Endothelial cell of umbilical vein (primary cell): Measurements from ENCODE around the gene ZNF57. TPM values are rescaled to one million over a fixed set of nuclear protein-coding genes. Genes with fewer than 3 reads are reported as not detected.

Source experiments
- BruUV-seq: library from RNA; stranded (reverse); fragments of 400-500 nt; replicated peaks from 2 replicates; lab custom pipeline; 2021; lab: Mats Ljungman, UMichigan
- CTCF ChIA-PET: fragments of 300-600, 350-600 bp; sonication (Branson Sonifier 250); formaldehyde crosslinking; loops from one replicate; lab custom pipeline; 2021; ENCODE audit warnings: antibody characterized with exemption, inconsistent platforms; lab: Charles Lee
- POLR2A ChIA-PET: fragments of 300-600, 350-600 bp; sonication (Branson Sonifier 250); formaldehyde crosslinking; loops from one replicate; lab custom pipeline; 2021; ENCODE audit warnings: antibody characterized with exemption, inconsistent platforms; lab: Charles Lee
- DNase-seq: peaks from one replicate; pipeline ENCODE4 v3.0.0-alpha.2; 2011; ENCODE audit warnings: low read depth, low spot score
- FAIRE-seq: peaks from 2 replicates; lab custom pipeline; 2011; peaks lifted over from hg19 to GRCh38; lab: Jason Lieb, UNC
- H2AFZ ChIP-seq: 2 replicates; pipeline ENCODE4 v1.6.0; 2012; ENCODE audit warnings: low read depth, low read length, control low read depth, inconsistent platforms
- H3K27ac ChIP-seq: 2 replicates; pipeline ENCODE4 v1.5.1; 2011; ENCODE audit warnings: low read depth, mild to moderate bottlenecking, control low read depth, low read length, moderate library complexity; ENCODE audit not compliant: insufficient read depth
- H3K27me3 ChIP-seq, 2 experiments: 2 replicates each; pipeline versions ENCODE4 v1.6.0 to v1.6.1; 2011; ENCODE audit warnings: low read length in 2 of 2, mixed read lengths in 1 of 2; ENCODE audit not compliant: control insufficient read depth in 2 of 2, insufficient read depth in 2 of 2
- H3K36me3 ChIP-seq, 2 experiments: 2 replicates in 1 of 2; 3 replicates in 1 of 2; pipeline ENCODE4 v1.5.1; 2011; ENCODE audit warnings: low read length in 2 of 2, mild to moderate bottlenecking in 1 of 2, moderate library complexity in 1 of 2; ENCODE audit not compliant: control insufficient read depth in 2 of 2, insufficient read depth in 2 of 2; ENCODE audit errors: extremely low read depth in 1 of 2
- H3K4me1 ChIP-seq: 3 replicates; pipeline ENCODE4 v1.5.1; 2011; ENCODE audit warnings: mild to moderate bottlenecking, low read length; ENCODE audit not compliant: control insufficient read depth, insufficient read depth; ENCODE audit errors: extremely low read depth
- H3K4me2 ChIP-seq: 2 replicates; pipeline ENCODE4 v1.6.1; 2011; ENCODE audit warnings: low read length, control low read depth, mixed read lengths; ENCODE audit not compliant: insufficient read depth
- H3K4me3 ChIP-seq, 3 experiments: fragments of 200-600 bp in 1 of 3; sonication (generic), shearing (Covaris generic) in 1 of 3; replicated peaks in 1 of 3; 2 replicates each; pipeline ENCODE4 v1.5.1; 2011 to 2016; ENCODE audit warnings: control low read depth in 3 of 3, low read length in 3 of 3, mild to moderate bottlenecking in 2 of 3, inconsistent platforms in 1 of 3, low read depth in 1 of 3, moderate library complexity in 1 of 3; ENCODE audit not compliant: insufficient read depth in 1 of 3
- H3K79me2 ChIP-seq: 2 replicates; pipeline ENCODE4 v1.6.0; 2012; ENCODE audit warnings: low read length, inconsistent platforms; ENCODE audit not compliant: control insufficient read depth, insufficient read depth
- H3K9ac ChIP-seq: replicated peaks from 2 replicates; pipeline ENCODE3; 2011; ENCODE audit warnings: low read length, control low read depth; ENCODE audit not compliant: insufficient read depth; ENCODE audit errors: extremely low read depth
- H3K9me1 ChIP-seq: replicated peaks from 3 replicates; pipeline ENCODE4 v1.6.0; 2011; ENCODE audit warnings: mild to moderate bottlenecking, low read length; ENCODE audit not compliant: control insufficient read depth, insufficient read depth; ENCODE audit errors: extremely low read depth
- H3K9me3 ChIP-seq: replicated peaks from 2 replicates; pipeline ENCODE4 v1.5.1; 2012; ENCODE audit warnings: low read length, inconsistent platforms; ENCODE audit not compliant: control insufficient read depth, insufficient read depth
- H4K20me1 ChIP-seq: replicated peaks from 2 replicates; pipeline ENCODE3; 2011; ENCODE audit warnings: mild to moderate bottlenecking, low read length; ENCODE audit not compliant: control insufficient read depth, insufficient read depth; ENCODE audit errors: extremely low read depth
- CTCF ChIP-seq, 2 donors: IDR thresholded peaks; 1 replicate in 1 of 2; 2 replicates in 1 of 2; pipeline ENCODE4 v1.5.1; 2011; ENCODE audit warnings: low read length in 2 of 2, mild to moderate bottlenecking in 2 of 2, moderate library complexity in 2 of 2, control low read depth in 1 of 2, inconsistent platforms in 1 of 2, low read depth in 1 of 2; ENCODE audit not compliant: insufficient read depth in 1 of 2; ENCODE audit errors: extremely low read depth in 1 of 2
- EZH2 ChIP-seq: IDR thresholded peaks from 2 replicates; pipeline ENCODE4 v1.6.1; 2012; ENCODE audit warnings: borderline replicate concordance, low read depth, mild to moderate bottlenecking, moderate library complexity, low read length, inconsistent platforms; ENCODE audit not compliant: severe bottlenecking
- FOS ChIP-seq: IDR thresholded peaks from 2 replicates; pipeline ENCODE4 v1.6.1; 2011; ENCODE audit warnings: mild to moderate bottlenecking, low read length, moderate library complexity, borderline replicate concordance; ENCODE audit not compliant: insufficient read depth
- GATA2 ChIP-seq: IDR thresholded peaks from 2 replicates; pipeline ENCODE4 v1.7.0; 2011; ENCODE audit warnings: low read depth, mild to moderate bottlenecking, moderate library complexity, mixed read lengths, low read length; ENCODE audit not compliant: insufficient read length, insufficient read depth
- JUN ChIP-seq: IDR thresholded peaks from 2 replicates; pipeline ENCODE4 v1.6.1; 2011; ENCODE audit warnings: borderline replicate concordance, low read depth; ENCODE audit not compliant: insufficient read length, insufficient read depth
- MAX ChIP-seq: IDR thresholded peaks from 2 replicates; pipeline ENCODE4 v1.6.1; 2011; ENCODE audit not compliant: insufficient read depth, insufficient read length
- MYC ChIP-seq: IDR thresholded peaks from one replicate; pipeline ENCODE4 v1.6.1; 2011; ENCODE audit warnings: mild to moderate bottlenecking, low read depth, low read length
- POLR2A ChIP-seq: IDR thresholded peaks from 2 replicates; pipeline ENCODE4 v1.6.1; 2012; ENCODE audit warnings: low read depth, mild to moderate bottlenecking, control low read depth, low read length
- POLR2AphosphoS5 ChIP-seq: IDR thresholded peaks from 2 replicates; pipeline ENCODE4 v1.6.1; 2012; ENCODE audit warnings: low read depth, mild to moderate bottlenecking, control low read depth, low read length, moderate library complexity; ENCODE audit not compliant: insufficient read depth
- dilution Hi-C: fragments of 300-500 bp; cut with MboI; formaldehyde crosslinking; loops from one replicate; pipeline ENCODE4 v1.15.0; 2019; ENCODE audit warnings: low sequenced_read_pairs; ENCODE audit not compliant: extremely low pct_ligation_motif_present
- intact Hi-C: fragments of 100-400 bp; cut with micrococcal nuclease; formaldehyde crosslinking; loops from one replicate; pipeline ENCODE4 v1.10.0; 2022
- polyA plus RNA-seq, 4 experiments: library from polyadenylated mRNA; depleted of rRNA in 3 of 4; stranded (reverse) in 3 of 4; unstranded in 1 of 4; fragments of >200 nt; gene quantifications; 2 replicates each; pipeline versions ENCODE4 v1.2.1 to v1.2.3, GENCODE V29; 2011 to 2012; ENCODE audit warnings: missing spikeins in 1 of 4
- total RNA-seq: library from RNA; stranded (reverse); gene quantifications from 2 replicates; pipeline ENCODE4 v1.2.3, GENCODE V29; 2021

ZNF57 gene
- total and polyA plus RNA-seq, 2 donors (not counting 3 experiments of a cell fraction or from before 2014, with no cell fraction given): 2.0 to 3.6 TPM

- ChIA-PET POLR2A (no interaction called here), CTCF (no interaction called here)
- DNase-seq (no peak), FAIRE-seq (no peak)
- intact Hi-C loops (no loop called here), dilution Hi-C loops (no loop called here)
- Histone ChIP-seq H3K27me3 (no peaks in the 10 kb centered on the region), H3K4me1 (peaks cover 9% of the 10 kb centered on the region), H3K4me2 (no peak overlapping the region), H3K9me3 (peaks cover 23% of the 10 kb centered on the region), H3K79me2 (peaks cover 3% of the 10 kb centered on the region), H2AFZ (no peak overlapping the region), H3K27ac (no peak overlapping the region), H4K20me1 (no peaks in the 10 kb centered on the region), H3K4me3 (no peak overlapping the region), H3K9me1 (no peaks in the 10 kb centered on the region), H3K9ac (no peak overlapping the region), H3K36me3 (peaks cover 18 to 21% of the 10 kb centered on the region in 2 experiments)
- TF ChIP-seq CTCF (IDR thresholded peaks at IDR 0.05; ENCODE audit: extremely low read depth in 1 of 2, insufficient read depth in 1 of 2, low read depth in 1 of 2, low read length in 2 of 2): no peak
- TF ChIP-seq FOS: no peak
- TF ChIP-seq GATA2: no peak
- no peak for TF ChIP-seq JUN
- no peak for TF ChIP-seq POLR2AphosphoS5
- no peak for TF ChIP-seq MAX
- TF ChIP-seq POLR2A: no peak
- TF ChIP-seq EZH2: no peak
- no peak for TF ChIP-seq MYC
- BruUV-seq: no TSS peak
Measured at GRCh38 chr19:2852598-2852997, 48.1 kb upstream of the ZNF57 start.
